ENCODE measurements around the gene OR7C2.

Gene OR7C2

GRCh38 chr19:14979476-14980255 lies 38.4 kb downstream of the OR7C2 start, which contains the start of gene SLC1A6:
Gene SLC1A6, minus strand, starts transcription at chr19:14979864. Its CDS starts 6,954 bp downstream, at chr19:14972910.
- DNase-seq = peak; percentile 8

GRCh38 chr19:14985133-14985532 lies 43.8 kb downstream of the OR7C2 start:
- no peak for DNase-seq
